GM19467 (cell line): ENCODE data around the gene SULT1C4.

ENCODE experiments used
- ATAC-seq: cut with Tn5 transposase; IDR thresholded peaks from one replicate; pipeline ENCODE4 v1.9.1; 2021; ENCODE audit warnings: mild to moderate bottlenecking, moderate library complexity; ENCODE audit not compliant: unreplicated experiment

Gene SULT1C4

GRCh38 chr2:108369153-108369552 is 8.6 kb upstream of the SULT1C4 start:
- ATAC-seq: no peak

- no peak for ATAC-seq
Observed at GRCh38 chr2:108370080-108370479, 7.7 kb upstream of the SULT1C4 start.

GRCh38 chr2:108376774-108377173 is 980 bp upstream of the SULT1C4 start:
- ATAC-seq: no peak

- no peak for ATAC-seq
Observed at GRCh38 chr2:108377401-108377800, 353 bp upstream of the SULT1C4 start.

GRCh38 chr2:108378851-108379250 is 1.1 kb downstream of the SULT1C4 start:
- ATAC-seq: no peak

- ATAC-seq: no peak
Observed at GRCh38 chr2:108382196-108382595, 4.4 kb downstream of the SULT1C4 start.

- no peak for ATAC-seq
Observed at GRCh38 chr2:108383146-108383830, 5.5 kb downstream of the SULT1C4 start.

GRCh38 chr2:108384662-108385393 is 7.1 kb downstream of the SULT1C4 start:
- no peak for ATAC-seq

- ATAC-seq: peak; percentile 81
Observed at GRCh38 chr2:108385411-108386071, 7.8 kb downstream of the SULT1C4 start.

GRCh38 chr2:108388045-108388444 is 10.3 kb downstream of the SULT1C4 start:
- ATAC-seq: no peak

GRCh38 chr2:108390340-108390739 is 12.6 kb downstream of the SULT1C4 start:
- ATAC-seq: no peak

GRCh38 chr2:108392029-108392428 is 14.3 kb downstream of the SULT1C4 start:
- no peak for ATAC-seq

GRCh38 chr2:108393197-108393596 is 15.4 kb downstream of the SULT1C4 start:
- ATAC-seq: no peak

GRCh38 chr2:108395155-108395554 is 17.4 kb downstream of the SULT1C4 start:
- no peak for ATAC-seq

GRCh38 chr2:108396845-108397244 is 19.1 kb downstream of the SULT1C4 start:
- ATAC-seq: no peak

- no peak for ATAC-seq
Observed at GRCh38 chr2:108399479-108399878, 21.7 kb downstream of the SULT1C4 start.

- ATAC-seq: no peak
Observed at GRCh38 chr2:108401800-108402199, 24.0 kb downstream of the SULT1C4 start.

GRCh38 chr2:108403494-108403893 is 25.7 kb downstream of the SULT1C4 start:
- no peak for ATAC-seq

- no peak for ATAC-seq
Observed at GRCh38 chr2:108404784-108405397, 27.1 kb downstream of the SULT1C4 start.

GRCh38 chr2:108407864-108408729 is 30.3 kb downstream of the SULT1C4 start:
- ATAC-seq: no peak

GRCh38 chr2:108409768-108410167 is 32.0 kb downstream of the SULT1C4 start:
- no peak for ATAC-seq
